LNCaP clone FGC (cell line): ENCODE data around the gene CTDP1.

Source experiments
- DNase-seq: peaks from one replicate; pipeline ENCODE4 v3.0.0-alpha.2; 2011; ENCODE audit warnings: low read depth
- H3K4me3 ChIP-seq: 2 replicates; pipeline ENCODE4 v1.5.1; 2011; ENCODE audit warnings: mild to moderate bottlenecking, low read depth, low read length, control low read depth
- TF ChIP-seq, protein P1 (sequence below): IDR thresholded peaks from 2 replicates; pipeline ENCODE4 v1.5.1; 2012; ENCODE audit warnings: mild to moderate bottlenecking; ENCODE audit not compliant: control insufficient read depth, insufficient read depth; ENCODE audit errors: extremely low read depth

CTDP1 gene

DNA sequence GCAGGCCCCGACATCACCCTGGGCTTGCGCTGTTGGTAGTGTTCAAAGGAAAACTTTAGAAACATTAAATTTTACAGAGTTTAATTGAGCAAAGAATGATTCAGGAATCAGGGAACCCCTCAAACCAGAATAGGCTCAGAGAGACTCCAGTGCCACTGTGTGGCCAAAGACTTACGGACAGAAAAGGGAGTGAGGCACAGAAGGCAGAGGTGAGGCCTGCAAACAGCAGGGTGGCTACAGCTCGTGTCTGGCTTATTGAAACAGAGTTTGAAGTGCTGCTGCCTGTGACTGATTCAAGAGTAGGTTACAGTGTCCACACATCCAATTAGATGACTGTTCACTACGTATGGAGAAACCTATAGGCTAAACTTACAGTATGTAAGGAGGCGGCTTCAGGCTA is 2.4 kb upstream of the CTDP1 start:
- no peak overlapping the region for H3K4me3 ChIP-seq
- TF ChIP-seq, protein P1, sequence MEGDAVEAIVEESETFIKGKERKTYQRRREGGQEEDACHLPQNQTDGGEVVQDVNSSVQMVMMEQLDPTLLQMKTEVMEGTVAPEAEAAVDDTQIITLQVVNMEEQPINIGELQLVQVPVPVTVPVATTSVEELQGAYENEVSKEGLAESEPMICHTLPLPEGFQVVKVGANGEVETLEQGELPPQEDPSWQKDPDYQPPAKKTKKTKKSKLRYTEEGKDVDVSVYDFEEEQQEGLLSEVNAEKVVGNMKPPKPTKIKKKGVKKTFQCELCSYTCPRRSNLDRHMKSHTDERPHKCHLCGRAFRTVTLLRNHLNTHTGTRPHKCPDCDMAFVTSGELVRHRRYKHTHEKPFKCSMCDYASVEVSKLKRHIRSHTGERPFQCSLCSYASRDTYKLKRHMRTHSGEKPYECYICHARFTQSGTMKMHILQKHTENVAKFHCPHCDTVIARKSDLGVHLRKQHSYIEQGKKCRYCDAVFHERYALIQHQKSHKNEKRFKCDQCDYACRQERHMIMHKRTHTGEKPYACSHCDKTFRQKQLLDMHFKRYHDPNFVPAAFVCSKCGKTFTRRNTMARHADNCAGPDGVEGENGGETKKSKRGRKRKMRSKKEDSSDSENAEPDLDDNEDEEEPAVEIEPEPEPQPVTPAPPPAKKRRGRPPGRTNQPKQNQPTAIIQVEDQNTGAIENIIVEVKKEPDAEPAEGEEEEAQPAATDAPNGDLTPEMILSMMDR = no peak
- no peak for DNase-seq

DNA sequence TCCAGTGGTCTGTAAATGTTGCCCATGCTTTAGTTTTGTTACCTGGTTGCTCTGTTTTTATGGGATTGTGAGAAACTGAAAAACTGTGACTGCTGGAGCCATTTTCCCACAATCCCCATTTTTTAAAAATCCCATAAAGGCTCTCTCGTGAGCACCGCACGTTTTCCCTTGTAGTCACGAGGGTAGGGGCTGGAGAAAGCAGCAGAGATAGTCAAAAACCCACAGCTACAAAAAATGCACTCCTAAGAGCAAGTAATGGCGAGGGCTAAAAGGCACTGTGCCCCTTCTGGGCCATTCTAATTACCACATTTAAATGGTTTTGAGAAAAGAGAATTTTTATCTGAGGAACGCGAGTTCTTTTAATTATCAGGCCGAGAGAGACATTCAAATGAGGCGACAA is 1.8 kb upstream of the CTDP1 start:
- no peak for DNase-seq
- H3K4me3 ChIP-seq = peak overlapping the region; percentile 68
- TF ChIP-seq, protein P1 = no peak

DNA sequence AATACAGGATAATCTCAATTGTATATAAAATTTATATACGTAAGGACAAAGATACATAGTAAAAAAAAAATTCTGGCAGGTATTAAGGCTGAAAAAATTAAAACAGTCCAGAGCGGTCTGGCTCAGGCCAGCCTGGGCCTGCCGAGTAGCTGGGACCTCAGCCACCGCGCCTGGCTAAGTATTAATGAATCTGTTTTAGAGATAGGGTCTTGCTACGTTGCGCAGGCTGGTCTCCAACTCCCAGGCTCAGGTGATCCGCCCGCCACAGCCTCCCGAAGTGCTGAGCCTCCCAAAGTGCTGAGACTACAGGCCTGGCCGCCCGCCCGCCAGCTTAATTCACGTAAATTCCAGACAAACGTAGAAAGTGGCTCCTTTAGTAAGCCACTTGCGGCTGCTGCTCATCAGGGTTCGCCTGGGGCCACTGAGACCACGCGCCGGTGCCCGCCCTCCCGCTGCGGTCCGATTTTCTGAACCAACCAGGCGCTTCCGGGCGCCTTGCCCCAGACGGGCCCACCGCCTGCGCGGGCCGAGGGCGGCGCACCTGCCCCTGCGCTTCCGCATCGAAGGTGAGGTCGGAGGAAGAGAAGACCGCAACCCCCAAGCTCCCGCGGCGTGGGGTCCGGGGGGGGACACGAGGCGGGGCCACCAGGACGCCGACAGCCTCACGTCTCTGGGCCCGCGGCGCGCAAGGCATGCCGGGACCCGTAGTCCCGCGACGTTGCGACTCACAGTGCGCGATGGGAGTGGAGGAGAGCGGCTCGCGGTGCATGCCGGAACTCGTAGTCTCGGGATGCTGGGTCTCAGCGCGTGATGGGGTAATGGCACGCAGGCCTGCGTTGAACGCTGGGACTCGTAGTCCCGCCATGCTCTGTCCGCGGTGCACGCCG is 695 bp upstream of the CTDP1 start:
- peak; percentile 98 for DNase-seq
- H3K4me3 ChIP-seq = peak overlapping the region; percentile 68
- TF ChIP-seq, protein P1 = no peak

DNA sequence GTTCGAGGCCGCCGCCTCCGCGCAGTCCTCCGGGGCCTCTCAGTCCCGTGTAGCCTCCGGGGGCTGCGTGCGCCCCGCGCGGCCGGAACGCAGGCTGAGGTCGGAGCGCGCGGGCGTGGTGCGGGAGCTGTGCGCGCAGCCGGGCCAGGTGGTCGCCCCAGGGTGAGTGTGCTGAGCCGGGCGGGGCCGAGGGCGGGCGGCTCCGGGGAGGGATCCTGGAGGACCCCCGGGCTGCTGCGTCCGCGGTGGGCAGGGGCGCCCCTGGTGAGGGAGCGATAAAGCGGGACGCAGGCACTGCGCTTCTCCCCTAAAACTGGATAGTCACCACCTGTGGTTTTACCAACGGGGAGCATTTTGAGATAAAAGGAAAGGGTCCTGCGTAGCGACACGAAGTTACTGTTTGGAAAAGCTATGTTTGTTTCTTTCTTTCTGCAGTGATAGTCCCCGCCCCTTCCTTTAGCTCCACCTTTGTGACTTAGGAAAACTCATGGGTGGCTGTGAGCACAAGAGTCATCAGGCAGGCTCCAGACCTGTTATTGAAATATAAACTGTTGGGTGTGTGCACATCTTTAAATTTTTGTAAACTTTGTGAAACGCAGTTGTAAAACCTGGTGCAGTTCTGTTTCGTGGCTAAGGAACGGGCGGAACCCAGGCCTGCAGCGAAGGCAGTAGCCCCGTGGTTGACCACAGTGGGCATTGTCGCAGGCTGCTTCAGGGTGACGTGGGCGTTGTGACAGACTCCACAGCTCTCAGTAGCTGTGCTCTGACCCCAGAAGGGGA is 687 bp downstream of the CTDP1 start:
- no peak for DNase-seq

DNA sequence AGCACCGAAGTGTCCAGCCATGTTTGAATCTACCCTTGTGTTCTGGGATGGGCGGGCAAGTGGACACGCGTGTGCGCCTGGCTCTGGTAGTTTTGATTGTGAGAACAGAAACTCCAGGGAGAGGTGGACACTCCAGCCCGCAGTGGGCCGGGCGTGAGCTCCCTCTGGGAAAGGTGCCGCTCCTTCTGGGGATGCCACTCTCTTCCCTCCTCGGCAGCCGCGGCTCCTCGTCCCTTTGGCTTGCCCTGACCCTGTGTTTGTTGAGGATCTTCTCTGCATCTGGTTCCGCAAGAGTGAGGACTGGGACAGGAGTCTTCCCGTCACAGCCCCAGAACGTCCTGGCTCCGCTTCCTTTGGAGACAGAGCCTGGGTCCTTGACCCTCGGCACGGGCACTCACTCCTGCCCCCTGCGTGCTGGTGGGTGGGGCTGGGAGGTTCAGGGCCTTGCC is 1.3 kb downstream of the CTDP1 start:
- H3K4me3 ChIP-seq = peak overlapping the region; percentile 68
- TF ChIP-seq, protein P1 = no peak

More for the DNA sequence above, 687 bp downstream of the CTDP1 start:
- TF ChIP-seq, protein P1 = no peak
- peak overlapping the region; percentile 68 for H3K4me3 ChIP-seq

DNA sequence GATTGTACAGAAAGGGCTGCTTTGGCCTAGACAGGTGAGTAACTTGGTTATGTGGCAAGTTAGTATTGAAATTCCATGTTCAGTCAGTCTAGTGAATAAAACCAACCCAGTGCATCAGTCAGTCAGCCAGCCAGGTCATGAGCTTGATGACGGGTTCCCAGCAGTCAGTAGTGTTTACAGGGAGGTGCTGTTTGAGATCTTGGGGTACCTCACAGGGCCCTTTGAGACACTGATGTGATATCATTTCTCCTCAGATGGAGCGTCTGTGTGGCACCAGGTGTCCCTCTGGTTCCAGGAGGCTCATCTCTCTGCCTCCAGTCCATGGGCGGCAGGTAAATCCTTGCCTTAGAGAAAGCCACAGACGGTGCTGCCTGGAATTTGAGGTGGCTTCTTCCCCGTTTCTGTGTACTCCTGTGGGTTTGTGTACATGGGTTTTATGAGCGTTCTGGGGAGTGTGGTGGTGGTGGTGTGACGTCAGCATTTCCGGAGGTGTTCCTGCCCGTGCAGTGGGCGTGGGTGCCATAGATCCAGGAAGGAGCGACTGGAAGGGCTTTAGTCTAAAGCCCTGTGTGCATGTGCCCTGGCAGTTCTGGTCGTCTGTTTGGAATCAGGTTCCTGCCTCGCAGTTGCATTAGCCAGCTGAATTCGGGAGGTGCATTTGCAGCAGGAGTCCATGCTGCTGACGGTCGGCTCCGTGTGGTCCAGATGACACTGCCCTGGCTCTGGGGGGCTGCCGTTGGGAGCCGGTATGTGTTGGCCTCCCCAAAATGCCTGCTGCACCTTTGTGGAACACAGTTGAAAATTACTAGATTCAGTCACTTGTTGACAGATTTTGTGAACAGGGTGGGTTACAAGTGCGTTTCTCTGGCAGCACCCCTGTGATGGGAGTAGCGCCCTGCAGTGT is 2.1 kb downstream of the CTDP1 start:
- DNase-seq = peak; percentile 74
- peak overlapping the region; percentile 68 for H3K4me3 ChIP-seq
- TF ChIP-seq, protein P1 = no peak

More for the DNA sequence above, 1.3 kb downstream of the CTDP1 start:
- DNase-seq = no peak
